ENCODE data around the gene PNRC1.

GRCh38 chr6:89081129-89081422 is 525 bp downstream of the PNRC1 start:
- TF ChIP-seq CTCF (IDR thresholded peaks at IDR 0.05; ENCODE audit: poor library complexity), result no peak
- TF ChIP-seq EZH2 (IDR thresholded peaks at IDR 0.05; ENCODE audit: borderline replicate concordance), result no peak
- no peak for TF ChIP-seq EZH2phosphoT487 (IDR thresholded peaks at IDR 0.05; ENCODE audit: low read depth, severe bottlenecking, unreplicated experiment)
